Thymus (tissue), 11 donors: Measurements from ENCODE around the gene ARMS2. TPM values are rescaled to one million over a fixed set of nuclear protein-coding genes. Genes with fewer than 3 reads are reported as not detected.
A peak's percentile ranks its signal among the peaks of the same experiment; 100 is the strongest.

ENCODE experiments used
- DNase-seq, 9 donors: peaks; one replicate each; pipeline ENCODE4 v3.0.0-alpha.2; 2013; ENCODE audit warnings: low spot score in 9 of 9, low read depth in 6 of 9, missing footprints in 1 of 9
- H3K27ac ChIP-seq, 2 donors: one replicate each; pipeline ENCODE4 v1.5.1; 2013; ENCODE audit warnings: control low read depth in 1 of 2, low read depth in 1 of 2, low read length in 1 of 2, mild to moderate bottlenecking in 1 of 2, moderate library complexity in 1 of 2
- H3K27me3 ChIP-seq, 2 donors: one replicate each; pipeline ENCODE4 v1.5.1; 2013; ENCODE audit warnings: low read length in 1 of 2; ENCODE audit not compliant: control insufficient read depth in 2 of 2, insufficient read depth in 1 of 2
- H3K36me3 ChIP-seq, 2 donors: one replicate each; pipeline ENCODE4 v1.5.1; 2013; ENCODE audit warnings: low read length in 1 of 2, mild to moderate bottlenecking in 1 of 2, moderate library complexity in 1 of 2; ENCODE audit not compliant: control insufficient read depth in 2 of 2, insufficient read depth in 2 of 2
- H3K4me1 ChIP-seq, 2 donors: one replicate each; pipeline ENCODE4 v1.5.1; 2013; ENCODE audit warnings: low read length in 2 of 2; ENCODE audit not compliant: control insufficient read depth in 2 of 2, insufficient read depth in 2 of 2
- H3K4me3 ChIP-seq, 2 donors: one replicate each; pipeline ENCODE4 v1.5.1; 2013; ENCODE audit warnings: low read length in 2 of 2, control low read depth in 1 of 2, mild to moderate bottlenecking in 1 of 2
- H3K9me3 ChIP-seq, 2 donors: one replicate each; pipeline ENCODE4 v1.5.1; 2013; ENCODE audit warnings: low read length in 1 of 2, mild to moderate bottlenecking in 1 of 2; ENCODE audit not compliant: control insufficient read depth in 2 of 2, insufficient read depth in 1 of 2
- WGBS: extraction: QIAGEN DNeasy Blood & Tissue Kit; methylation state at CpG from one replicate; pipeline ENCODE4 v1.1.7; 2013; 5-methylcytosine and 5-hydroxymethylcytosine counted together
- polyA plus RNA-seq: library from polyadenylated mRNA; stranded (reverse); fragments of 200-250 nt; gene quantifications from one replicate; pipeline ENCODE4 v1.2.3, GENCODE V29; 2013
- total RNA-seq: library from RNA; stranded (reverse); fragments of 120-200 nt; gene quantifications from one replicate; pipeline ENCODE4 v1.2.4, GENCODE V29; 2013
- donor health status: healthy.

The ARMS2 gene
- total and polyA plus RNA-seq, 2 donors, result 0.18 TPM; not detected in 1

DNA sequence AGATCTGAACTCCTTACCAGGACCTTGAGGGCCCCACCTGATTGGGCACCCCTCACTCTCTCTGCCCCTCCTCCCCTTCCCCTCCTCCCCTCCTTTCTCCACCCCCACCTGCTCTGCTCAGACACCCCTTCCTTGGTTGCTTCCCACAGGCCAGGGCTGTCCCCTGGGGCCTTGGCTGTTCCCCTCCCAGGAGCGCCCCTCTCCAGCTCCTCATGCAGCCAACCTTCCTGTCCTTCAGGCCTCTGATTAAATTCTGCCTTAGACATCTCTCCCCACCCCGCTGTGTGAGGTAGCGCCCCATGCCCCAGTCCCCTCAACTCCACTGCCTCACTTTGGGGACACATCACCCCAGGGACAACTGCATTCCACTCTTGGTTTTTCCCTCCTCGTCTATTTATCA, 39.3 kb downstream of the ARMS2 start:
- H3K27ac ChIP-seq, result no peak overlapping the region
- peaks cover 0 to 6% of the 10 kb centered on the region in 2 donors for H3K4me1 ChIP-seq
- DNase-seq, result no peak

DNA sequence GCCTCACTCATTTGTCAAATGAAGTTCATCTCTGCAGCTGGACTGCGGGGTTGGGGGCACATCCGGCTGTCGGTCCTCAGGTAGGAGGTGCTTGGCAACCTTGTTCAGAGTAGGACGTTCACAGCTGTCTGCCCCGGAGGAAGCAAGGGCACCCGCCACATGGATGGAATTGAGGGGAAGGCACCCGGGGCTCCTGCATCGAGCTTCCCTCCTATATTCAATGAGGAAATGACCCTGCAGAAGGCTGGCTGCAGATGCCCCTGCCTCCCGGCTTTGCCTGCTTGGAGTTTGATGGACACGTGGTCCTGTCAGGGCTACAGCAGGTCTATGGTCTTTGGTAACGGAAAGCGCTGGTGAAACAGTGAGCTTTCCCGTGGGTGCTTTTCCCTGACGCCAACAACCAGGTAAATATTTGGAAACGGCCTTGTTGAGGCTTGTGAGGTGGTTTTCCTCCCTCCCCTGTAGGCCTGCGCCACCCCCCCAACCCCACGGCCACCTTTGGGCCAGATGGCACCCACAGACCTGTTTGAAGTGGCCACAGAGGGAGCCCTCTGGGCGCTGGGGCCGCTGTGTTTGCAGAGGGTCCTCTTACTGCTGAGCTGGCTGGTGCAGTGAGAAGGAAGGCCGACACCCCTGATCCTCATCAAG, 39.8 kb downstream of the ARMS2 start:
- Histone ChIP-seq H3K9me3 (no peaks in the 10 kb centered on the region), H3K36me3 (no peaks in the 10 kb centered on the region), H3K27me3 (no peaks in the 10 kb centered on the region), H3K27ac (no peak overlapping the region), H3K4me1 (peaks cover 0 to 6% of the 10 kb centered on the region in 2 donors), H3K4me3 (no peak overlapping the region)
- DNase-seq, result no peak
- 82% methylated on average over 20 of the region's 20 CpGs for WGBS

More for the DNA sequence above, 39.3 kb downstream of the ARMS2 start:
- 94% methylated on average over 4 of the region's 4 CpGs for WGBS
- H3K27me3 ChIP-seq, result no peaks in the 10 kb centered on the region
- no peaks in the 10 kb centered on the region for H3K9me3 ChIP-seq
- no peaks in the 10 kb centered on the region for H3K36me3 ChIP-seq
- H3K4me3 ChIP-seq, result no peak overlapping the region

DNA sequence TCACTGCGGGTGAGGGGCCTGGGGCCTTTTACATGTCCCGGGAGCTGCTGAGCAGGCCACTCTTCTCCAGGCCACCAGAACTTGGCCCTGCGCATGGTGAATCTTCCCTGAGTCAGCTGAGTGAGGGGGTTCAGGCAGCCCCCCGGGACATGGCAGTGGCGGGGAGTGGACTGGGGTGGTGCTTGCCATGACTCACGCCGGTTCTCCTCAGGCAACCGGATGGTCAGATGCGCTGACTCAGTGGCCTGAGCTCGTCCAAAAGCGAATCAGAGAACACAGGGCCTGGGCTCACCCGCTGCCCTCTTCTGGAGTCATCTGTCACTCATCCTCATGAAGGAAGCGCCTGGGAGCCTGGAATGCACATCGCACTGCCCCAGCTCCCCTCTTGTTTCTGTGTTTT, 40.4 kb downstream of the ARMS2 start:
- 93% methylated on average over 14 of the region's 14 CpGs for WGBS
- Histone ChIP-seq H3K27me3 (no peaks in the 10 kb centered on the region), H3K36me3 (no peaks in the 10 kb centered on the region), H3K27ac (no peak overlapping the region), H3K4me3 (no peak overlapping the region), H3K4me1 (peaks cover 0 to 6% of the 10 kb centered on the region in 2 donors), H3K9me3 (no peaks in the 10 kb centered on the region)
- DNase-seq, result no peak

DNA sequence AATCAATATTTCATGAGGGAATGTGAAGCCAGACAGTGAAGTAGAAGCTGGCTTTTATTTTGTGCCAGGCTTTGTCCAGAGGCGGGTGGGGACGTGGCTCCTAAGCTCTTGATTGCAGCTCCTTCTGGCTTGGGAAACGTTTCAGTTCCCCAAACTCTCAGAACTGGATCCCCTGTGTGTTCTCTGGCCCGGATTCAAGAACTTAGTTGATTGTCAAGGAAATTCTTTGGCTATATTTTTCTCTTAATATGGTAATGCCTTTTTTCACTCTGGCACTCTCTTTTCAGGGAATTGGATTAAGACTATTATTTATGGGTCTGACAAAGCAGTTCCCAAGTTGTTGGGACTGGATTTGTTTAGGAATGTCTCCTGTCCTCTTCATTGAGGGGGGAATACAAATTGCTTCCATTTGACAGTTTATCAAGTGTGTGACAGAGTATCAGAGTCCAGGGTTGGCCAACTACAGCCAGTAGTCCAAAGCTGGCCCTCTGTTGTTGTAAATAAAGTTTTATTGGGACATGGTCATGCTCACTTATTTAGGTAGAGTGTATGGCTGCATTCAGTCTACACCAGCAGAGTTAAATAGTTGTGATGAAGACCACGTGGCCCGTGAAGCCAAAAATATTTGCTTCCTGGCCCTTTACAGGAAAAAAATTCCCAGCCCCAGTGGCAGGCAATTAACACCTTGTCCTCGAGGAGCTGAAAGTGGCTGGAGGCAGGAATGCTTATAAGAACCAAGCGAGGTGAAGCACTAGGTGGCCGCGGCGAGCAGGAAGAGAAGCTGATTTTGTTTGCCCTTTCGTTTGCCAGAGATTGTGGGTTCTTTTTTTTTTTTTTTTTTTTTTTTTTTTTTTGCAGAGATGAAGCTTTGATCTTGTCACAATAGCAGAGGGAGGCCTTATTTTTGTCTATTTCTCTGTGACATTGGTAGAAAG, 41.2 kb downstream of the ARMS2 start:
- H3K27ac ChIP-seq, result peak overlapping the region in 1 of 2 donors; percentile 62

DNA sequence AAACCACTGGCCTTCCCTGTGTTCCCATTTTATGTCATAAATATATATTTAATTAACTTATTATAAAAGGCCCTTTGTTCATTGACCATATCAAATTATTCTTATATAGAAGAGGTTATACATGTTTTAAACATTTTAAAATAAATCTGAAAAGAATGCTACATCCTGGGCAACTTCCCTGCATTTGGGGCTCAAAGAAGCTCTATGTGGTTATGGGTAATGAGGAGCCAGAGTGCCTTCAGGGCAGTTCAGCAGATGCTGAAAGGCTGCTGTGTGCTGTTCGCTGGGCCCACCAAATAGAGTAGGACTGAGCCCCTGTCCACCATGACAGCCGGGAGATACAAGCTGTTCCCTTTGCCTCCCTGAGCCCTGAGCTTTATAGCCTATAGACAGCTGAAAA, 42.8 kb downstream of the ARMS2 start:
- H3K4me1 ChIP-seq, result peaks cover 0 to 6% of the 10 kb centered on the region in 2 donors
- H3K4me3 ChIP-seq, result no peak overlapping the region
- H3K27me3 ChIP-seq, result no peaks in the 10 kb centered on the region
- no peaks in the 10 kb centered on the region for H3K36me3 ChIP-seq
- DNase-seq, result no peak
- WGBS, result 99% methylated on average over 2 of the region's 2 CpGs
- H3K9me3 ChIP-seq, result no peaks in the 10 kb centered on the region
- no peak overlapping the region for H3K27ac ChIP-seq

More for the DNA sequence above, 41.2 kb downstream of the ARMS2 start:
- Histone ChIP-seq H3K27me3 (no peaks in the 10 kb centered on the region), H3K9me3 (no peaks in the 10 kb centered on the region), H3K4me1 (peaks cover 0 to 6% of the 10 kb centered on the region in 2 donors), H3K4me3 (no peak overlapping the region), H3K36me3 (no peaks in the 10 kb centered on the region)
- DNase-seq, result no peak
- 51% methylated on average over 12 of the region's 12 CpGs for WGBS

DNA sequence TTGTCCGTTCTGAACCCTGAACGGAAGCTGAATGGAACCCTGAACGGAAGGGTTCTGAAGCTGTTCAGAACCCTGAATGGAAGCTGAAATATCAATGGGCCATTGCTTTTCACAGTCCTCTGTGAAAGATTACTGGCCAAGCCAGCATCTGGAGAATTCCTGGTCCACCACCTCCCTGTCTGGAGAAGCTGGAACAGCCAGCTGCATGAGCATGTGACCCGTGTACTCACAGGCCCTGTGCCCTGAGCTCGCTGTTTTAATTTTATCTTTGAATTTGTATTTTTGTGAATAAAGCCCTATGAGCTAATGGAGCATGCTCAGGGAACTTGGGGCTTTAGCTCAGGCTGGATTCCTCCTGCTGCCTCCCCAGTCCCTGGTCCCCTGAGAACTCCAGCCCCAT, 44.1 kb downstream of the ARMS2 start:
- Histone ChIP-seq H3K27ac (no peak overlapping the region), H3K4me1 (peaks cover 0 to 6% of the 10 kb centered on the region in 2 donors), H3K4me3 (no peak overlapping the region), H3K9me3 (no peaks in the 10 kb centered on the region), H3K27me3 (no peaks in the 10 kb centered on the region), H3K36me3 (no peaks in the 10 kb centered on the region)
- 93% methylated on average over 5 of the region's 5 CpGs for WGBS
- DNase-seq, result no peak

DNA sequence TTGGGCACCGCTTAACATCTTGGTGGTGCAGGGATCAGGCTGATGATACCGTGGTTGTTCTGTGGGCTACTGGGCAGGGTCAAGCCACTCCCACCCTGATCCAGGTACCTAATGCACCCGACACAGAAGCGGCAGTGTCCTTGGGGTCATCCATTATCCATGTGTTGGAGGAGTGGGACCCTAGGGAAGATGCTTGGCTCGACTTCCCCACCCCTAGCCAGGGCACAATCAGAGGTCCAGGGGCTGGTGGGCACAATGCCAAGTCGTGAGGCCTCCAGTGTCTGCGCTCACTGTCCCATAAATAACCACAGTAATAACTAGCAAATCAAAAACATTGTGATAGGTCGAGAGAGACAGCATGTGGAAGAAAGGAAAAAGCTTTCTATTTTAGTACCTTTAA, 44.6 kb downstream of the ARMS2 start:
- no peak overlapping the region for H3K27ac ChIP-seq
- peaks cover 0 to 6% of the 10 kb centered on the region in 2 donors for H3K4me1 ChIP-seq
- 88% methylated on average over 8 of the region's 8 CpGs for WGBS
- no peaks in the 10 kb centered on the region for H3K36me3 ChIP-seq
- no peak overlapping the region for H3K4me3 ChIP-seq
- H3K27me3 ChIP-seq, result no peaks in the 10 kb centered on the region
- H3K9me3 ChIP-seq, result no peaks in the 10 kb centered on the region
- no peak for DNase-seq

DNA sequence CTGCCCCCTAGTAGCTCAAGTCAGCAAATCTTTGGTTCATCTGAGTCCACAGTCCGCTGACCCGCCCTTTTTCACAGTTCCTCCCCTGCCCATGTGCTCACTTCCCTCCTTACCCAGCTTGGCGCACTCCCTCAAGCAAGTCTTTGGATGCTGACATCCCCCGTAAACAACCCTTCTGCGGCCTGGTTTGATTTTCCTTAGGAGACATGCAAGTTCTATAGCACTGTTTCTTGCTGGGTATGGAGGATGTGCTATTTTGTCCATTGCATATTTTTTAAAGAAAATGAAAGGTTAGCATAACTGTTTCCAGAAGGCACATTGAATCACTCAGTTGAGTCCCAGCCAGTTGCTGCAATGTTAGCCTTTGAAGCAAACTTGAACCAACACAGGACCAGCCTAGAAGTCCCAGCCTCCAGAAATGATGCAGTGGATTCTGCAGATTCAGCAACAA, 45.1 kb downstream of the ARMS2 start:
- DNase-seq, result no peak
- no peaks in the 10 kb centered on the region for H3K27me3 ChIP-seq
- no peak overlapping the region for H3K27ac ChIP-seq
- no peaks in the 10 kb centered on the region for H3K36me3 ChIP-seq
- H3K4me1 ChIP-seq, result peaks cover 0 to 6% of the 10 kb centered on the region in 2 donors
- no peaks in the 10 kb centered on the region for H3K9me3 ChIP-seq
- no peak overlapping the region for H3K4me3 ChIP-seq
- 69% methylated on average over 5 of the region's 5 CpGs for WGBS

DNA sequence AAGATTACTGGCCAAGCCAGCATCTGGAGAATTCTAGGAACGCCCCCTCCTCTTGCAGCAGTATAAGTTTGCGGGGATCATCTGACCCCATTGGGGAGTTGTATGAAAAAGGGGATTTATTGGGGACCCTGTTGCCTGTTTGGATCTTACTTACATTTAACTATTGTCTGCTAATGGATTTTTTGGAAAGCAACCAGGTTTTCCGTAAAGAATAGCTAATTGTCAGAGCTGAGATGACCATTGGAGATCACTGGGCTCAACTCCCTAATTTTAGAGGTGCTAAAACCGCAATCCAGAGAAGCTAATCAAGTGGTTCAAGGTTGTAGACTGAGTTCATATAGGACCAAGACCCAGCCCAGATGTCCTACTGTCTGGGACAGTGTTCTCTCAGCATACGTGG, 45.7 kb downstream of the ARMS2 start:
- Histone ChIP-seq H3K4me3 (no peak overlapping the region), H3K4me1 (peaks cover 0 to 2% of the 10 kb centered on the region in 2 donors), H3K27me3 (no peaks in the 10 kb centered on the region), H3K9me3 (no peaks in the 10 kb centered on the region), H3K27ac (no peak overlapping the region), H3K36me3 (no peaks in the 10 kb centered on the region)
- no peak for DNase-seq
- WGBS, result 75% methylated on average over 5 of the region's 5 CpGs
